Measurements from ENCODE around the gene NFYB. TPM values are rescaled to one million over a fixed set of nuclear protein-coding genes. Genes with fewer than 3 reads are reported as not detected.

NFYB gene
- total RNA-seq, 4 donors from 2014 or later = 41.6 to 61.4 (median 46.3) TPM

- no peak for DNase-seq (ENCODE audit: low spot score in 2 of 2)
- no peak for TF ChIP-seq POLR2A (IDR thresholded peaks at IDR 0.05)
- TF ChIP-seq EP300 (IDR thresholded peaks at IDR 0.05) = no peak
- TF ChIP-seq CTCF (IDR thresholded peaks at IDR 0.05) = no peak
- WGBS, 2 donors = 83 to 88% methylated on average over 2 of the region's 2 CpGs
- H3K4me3 ChIP-seq = no peak overlapping the region
- H3K9me3 ChIP-seq = no peaks in the 10 kb centered on the region
- no peaks in the 10 kb centered on the region for H3K27me3 ChIP-seq
- peaks cover 0 to 19% (median 0%) of the 10 kb centered on the region in 4 donors for H3K4me1 ChIP-seq
- H3K36me3 ChIP-seq = peaks cover 0 to 19% (median 0%) of the 10 kb centered on the region in 3 donors
- H3K27ac ChIP-seq = no peak overlapping the region
Observed at GRCh38 chr12:104106965-104107364, 31.0 kb downstream of the NFYB start.

- Histone ChIP-seq H3K27ac (no peak overlapping the region), H3K4me1 (peaks cover 0 to 19% (median 0%) of the 10 kb centered on the region in 4 donors), H3K27me3 (no peaks in the 10 kb centered on the region), H3K9me3 (no peaks in the 10 kb centered on the region), H3K4me3 (no peak overlapping the region), H3K36me3 (peaks cover 0 to 34% (median 0%) of the 10 kb centered on the region in 3 donors)
- DNase-seq (ENCODE audit: low spot score in 2 of 2) = no peak
- no peak for TF ChIP-seq CTCF (IDR thresholded peaks at IDR 0.05)
- TF ChIP-seq EP300 (IDR thresholded peaks at IDR 0.05) = no peak
- TF ChIP-seq POLR2A (IDR thresholded peaks at IDR 0.05) = no peak
Observed at GRCh38 chr12:104105461-104105860, 32.5 kb downstream of the NFYB start.

GRCh38 chr12:104097954-104098353 is 40.1 kb downstream of the NFYB start:
- H3K4me3 ChIP-seq = no peak overlapping the region
- DNase-seq (ENCODE audit: low spot score in 2 of 2) = no peak
- H3K27me3 ChIP-seq = no peaks in the 10 kb centered on the region
- no peaks in the 10 kb centered on the region for H3K9me3 ChIP-seq
- H3K36me3 ChIP-seq = peaks cover 0 to 96% (median 8%) of the 10 kb centered on the region in 3 donors
- H3K27ac ChIP-seq = no peak overlapping the region
- H3K4me1 ChIP-seq = no peaks in the 10 kb centered on the region
- WGBS, 2 donors = 96 to 99% methylated on average over 2 of the region's 2 CpGs
- TF ChIP-seq POLR2A (IDR thresholded peaks at IDR 0.05) = no peak
- no peak for TF ChIP-seq CTCF (IDR thresholded peaks at IDR 0.05)
- TF ChIP-seq EP300 (IDR thresholded peaks at IDR 0.05) = no peak

GRCh38 chr12:104095289-104095688 is 42.7 kb downstream of the NFYB start:
- Histone ChIP-seq H3K4me1 (no peaks in the 10 kb centered on the region), H3K27ac (no peak overlapping the region), H3K27me3 (no peaks in the 10 kb centered on the region), H3K9me3 (no peaks in the 10 kb centered on the region), H3K36me3 (peaks cover 0 to 90% (median 15%) of the 10 kb centered on the region in 3 donors), H3K4me3 (no peak overlapping the region)
- no peak for DNase-seq (ENCODE audit: low spot score in 2 of 2)
- 87 to 89% methylated on average over 1 of the region's 1 CpG for WGBS, 2 donors
- TF ChIP-seq CTCF (IDR thresholded peaks at IDR 0.05) (no peak), POLR2A (IDR thresholded peaks at IDR 0.05) (no peak), EP300 (IDR thresholded peaks at IDR 0.05) (no peak)

- Histone ChIP-seq H3K4me1 (no peaks in the 10 kb centered on the region), H3K4me3 (no peak overlapping the region), H3K9me3 (no peaks in the 10 kb centered on the region), H3K27ac (no peak overlapping the region), H3K27me3 (no peaks in the 10 kb centered on the region), H3K36me3 (peaks cover 0 to 90% (median 14%) of the 10 kb centered on the region in 3 donors)
- WGBS, 2 donors = 88 to 91% methylated on average over 3 of the region's 3 CpGs
- no peak for TF ChIP-seq POLR2A (IDR thresholded peaks at IDR 0.05)
- no peak for TF ChIP-seq CTCF (IDR thresholded peaks at IDR 0.05)
- no peak for TF ChIP-seq EP300 (IDR thresholded peaks at IDR 0.05)
- no peak for DNase-seq (ENCODE audit: low spot score in 2 of 2)
Observed at GRCh38 chr12:104094284-104094683, 43.7 kb downstream of the NFYB start.

All from tibial nerve (tissue), 4 donors.